MM.1S (cell line): ENCODE results near the gene BTN2A1.
A peak's percentile ranks its signal among the peaks of the same experiment; 100 is the strongest.

ENCODE experiments used
- DNase-seq: peaks from one replicate; pipeline ENCODE4 v3.0.0-alpha.2; 2015
- H2AFZ ChIP-seq: fragments of 300-600 bp; sonication (generic); 2 replicates; pipeline ENCODE4 v1.6.0; 2016; ENCODE audit warnings: antibody characterized with exemption, low read length
- H3F3A ChIP-seq: fragments of 300-600 bp; sonication (generic); 2 replicates; pipeline ENCODE4 v1.6.1; 2016; ENCODE audit warnings: mild to moderate bottlenecking, antibody characterized with exemption, low read length, moderate library complexity, mixed read lengths; ENCODE audit not compliant: insufficient read depth
- H3K27ac ChIP-seq: fragments of 300-600 bp; sonication (generic); 2 replicates; pipeline ENCODE4 v1.5.1; 2016; ENCODE audit warnings: mild to moderate bottlenecking, low read length
- H3K27me3 ChIP-seq: fragments of 300-600 bp; sonication (generic); replicated peaks from 2 replicates; pipeline ENCODE4 v1.6.0; 2016; ENCODE audit warnings: low read length; ENCODE audit not compliant: insufficient read depth
- H3K36me3 ChIP-seq: fragments of 300-600 bp; sonication (generic); replicated peaks from 2 replicates; pipeline ENCODE4 v1.6.1; 2016; ENCODE audit warnings: mild to moderate bottlenecking, low read length, mixed read lengths; ENCODE audit not compliant: insufficient read depth
- H3K4me1 ChIP-seq: fragments of 300-600 bp; sonication (generic); 2 replicates; pipeline ENCODE4 v1.6.1; 2016; ENCODE audit warnings: low read length, mixed read lengths
- H3K4me2 ChIP-seq: fragments of 300-600 bp; sonication (generic); 2 replicates; pipeline ENCODE4 v1.6.0; 2016; ENCODE audit warnings: low read depth, low read length
- H3K4me3 ChIP-seq: fragments of 300-600 bp; sonication (generic); 2 replicates; pipeline ENCODE4 v1.5.1; 2016; ENCODE audit warnings: low read length, mixed read lengths
- H3K79me2 ChIP-seq: fragments of 300-600 bp; sonication (generic); 2 replicates; pipeline ENCODE4 v1.6.1; 2016; ENCODE audit warnings: mixed run types, low read length, mixed read lengths
- H3K9ac ChIP-seq: fragments of 300-600 bp; sonication (generic); 2 replicates; pipeline ENCODE4 v1.6.1; 2016; ENCODE audit warnings: low read length, mixed read lengths
- H3K9me2 ChIP-seq: fragments of 300-600 bp; sonication (generic); replicated peaks from 2 replicates; pipeline ENCODE4 v1.6.1; 2016; ENCODE audit warnings: mild to moderate bottlenecking, low read length, mixed read lengths; ENCODE audit not compliant: insufficient read depth
- H3K9me3 ChIP-seq: fragments of 300-600 bp; sonication (generic); replicated peaks from 2 replicates; pipeline ENCODE4 v1.6.1; 2016; ENCODE audit warnings: mild to moderate bottlenecking, low read length, mixed read lengths; ENCODE audit not compliant: insufficient read depth
- H4K20me1 ChIP-seq: fragments of 300-600 bp; sonication (generic); 2 replicates; pipeline ENCODE4 v1.6.1; 2016; ENCODE audit warnings: mild to moderate bottlenecking, low read length, moderate library complexity, mixed read lengths; ENCODE audit not compliant: insufficient read depth
- EZH2 ChIP-seq: fragments of 300-600 bp; sonication (generic); optimal IDR thresholded peaks from 2 replicates; pipeline ENCODE3; 2017; ENCODE audit warnings: low read depth, mild to moderate bottlenecking, antibody characterized with exemption, low read length, mixed read lengths
- EZH2phosphoT487 ChIP-seq: fragments of 300-600 bp; sonication (generic); IDR thresholded peaks from 2 replicates; pipeline ENCODE4 v1.6.1; 2018; ENCODE audit warnings: antibody characterized with exemption, low read length
- TF ChIP-seq, protein P1 (sequence below): fragments of 300-600 bp; sonication (generic); IDR thresholded peaks from 2 replicates; pipeline ENCODE4 v1.5.1; 2016; ENCODE audit warnings: antibody characterized with exemption, low read length, mixed read lengths

BTN2A1 gene

DNA sequence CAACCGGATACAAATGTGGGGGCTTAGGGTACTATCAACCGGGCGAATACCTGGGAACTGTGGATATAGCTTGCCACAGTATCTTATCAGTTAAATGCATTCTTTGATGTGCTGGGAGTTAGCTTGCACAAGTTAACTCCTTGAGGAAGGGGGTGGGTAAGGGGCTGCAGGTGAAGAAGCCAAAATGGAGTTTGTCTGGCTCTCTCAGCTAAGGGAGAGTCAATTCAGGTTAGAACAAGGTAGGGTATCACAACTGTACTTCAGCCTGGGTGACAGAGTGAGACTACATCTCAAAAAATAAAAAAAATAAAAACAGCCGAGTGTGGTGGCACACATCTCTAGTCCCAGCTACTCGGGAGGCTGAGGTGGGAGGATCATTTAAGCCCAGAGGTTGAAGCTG is 33.8 kb downstream of the BTN2A1 start:
- Histone ChIP-seq H3K27me3 (no peaks in the 10 kb centered on the region), H3K4me1 (peaks cover 16% of the 10 kb centered on the region), H3K9ac (no peak overlapping the region), H4K20me1 (no peaks in the 10 kb centered on the region), H3F3A (no peaks in the 10 kb centered on the region), H3K36me3 (no peaks in the 10 kb centered on the region), H3K27ac (no peak overlapping the region), H3K79me2 (no peaks in the 10 kb centered on the region), H3K9me2 (no peaks in the 10 kb centered on the region), H3K4me3 (no peak overlapping the region), H3K9me3 (no peaks in the 10 kb centered on the region), H2AFZ (no peak overlapping the region), H3K4me2 (no peak overlapping the region)
- no peak for TF ChIP-seq EZH2
- TF ChIP-seq EZH2phosphoT487 = no peak
- TF ChIP-seq, protein P1, sequence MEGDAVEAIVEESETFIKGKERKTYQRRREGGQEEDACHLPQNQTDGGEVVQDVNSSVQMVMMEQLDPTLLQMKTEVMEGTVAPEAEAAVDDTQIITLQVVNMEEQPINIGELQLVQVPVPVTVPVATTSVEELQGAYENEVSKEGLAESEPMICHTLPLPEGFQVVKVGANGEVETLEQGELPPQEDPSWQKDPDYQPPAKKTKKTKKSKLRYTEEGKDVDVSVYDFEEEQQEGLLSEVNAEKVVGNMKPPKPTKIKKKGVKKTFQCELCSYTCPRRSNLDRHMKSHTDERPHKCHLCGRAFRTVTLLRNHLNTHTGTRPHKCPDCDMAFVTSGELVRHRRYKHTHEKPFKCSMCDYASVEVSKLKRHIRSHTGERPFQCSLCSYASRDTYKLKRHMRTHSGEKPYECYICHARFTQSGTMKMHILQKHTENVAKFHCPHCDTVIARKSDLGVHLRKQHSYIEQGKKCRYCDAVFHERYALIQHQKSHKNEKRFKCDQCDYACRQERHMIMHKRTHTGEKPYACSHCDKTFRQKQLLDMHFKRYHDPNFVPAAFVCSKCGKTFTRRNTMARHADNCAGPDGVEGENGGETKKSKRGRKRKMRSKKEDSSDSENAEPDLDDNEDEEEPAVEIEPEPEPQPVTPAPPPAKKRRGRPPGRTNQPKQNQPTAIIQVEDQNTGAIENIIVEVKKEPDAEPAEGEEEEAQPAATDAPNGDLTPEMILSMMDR = no peak
- no peak for DNase-seq

DNA sequence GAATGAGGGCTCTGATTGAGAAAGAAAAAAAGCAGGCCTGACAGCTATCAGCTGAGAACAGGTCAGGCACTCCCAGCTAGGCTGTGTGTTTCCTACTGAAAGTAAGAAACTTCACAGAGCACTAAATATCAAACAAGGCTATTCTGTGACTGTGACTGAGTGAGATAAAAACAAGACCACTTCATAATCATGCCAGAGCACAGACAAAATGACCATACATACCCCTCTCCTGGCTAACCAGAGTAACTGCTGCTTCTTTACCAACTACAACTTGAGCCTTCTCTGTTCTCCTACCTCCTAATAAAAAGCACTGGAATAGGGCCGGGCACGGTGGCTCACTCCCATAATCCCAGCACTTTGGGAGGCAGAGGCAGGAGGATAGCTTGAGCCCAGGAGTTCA is 35.5 kb downstream of the BTN2A1 start:
- Histone ChIP-seq H3K27ac (peak overlapping the region; percentile 16; the same call in 1 of the 2 replicates), H3F3A (no peaks in the 10 kb centered on the region), H3K9me2 (no peaks in the 10 kb centered on the region), H3K4me2 (0 out of 2 replicates have a peak overlapping the region, but pooled peaks have one; percentile 9), H3K4me3 (no peak overlapping the region), H2AFZ (peak overlapping the region; percentile 55), H3K79me2 (no peaks in the 10 kb centered on the region), H3K36me3 (no peaks in the 10 kb centered on the region), H3K4me1 (peaks cover 23% of the 10 kb centered on the region), H3K9me3 (no peaks in the 10 kb centered on the region), H4K20me1 (no peaks in the 10 kb centered on the region), H3K9ac (peak overlapping the region; percentile 21; the same call in 1 of the 2 replicates), H3K27me3 (no peaks in the 10 kb centered on the region)
- DNase-seq = peak; percentile 69
- TF ChIP-seq, protein P1 = peak; percentile 39
- TF ChIP-seq EZH2 = no peak

DNA sequence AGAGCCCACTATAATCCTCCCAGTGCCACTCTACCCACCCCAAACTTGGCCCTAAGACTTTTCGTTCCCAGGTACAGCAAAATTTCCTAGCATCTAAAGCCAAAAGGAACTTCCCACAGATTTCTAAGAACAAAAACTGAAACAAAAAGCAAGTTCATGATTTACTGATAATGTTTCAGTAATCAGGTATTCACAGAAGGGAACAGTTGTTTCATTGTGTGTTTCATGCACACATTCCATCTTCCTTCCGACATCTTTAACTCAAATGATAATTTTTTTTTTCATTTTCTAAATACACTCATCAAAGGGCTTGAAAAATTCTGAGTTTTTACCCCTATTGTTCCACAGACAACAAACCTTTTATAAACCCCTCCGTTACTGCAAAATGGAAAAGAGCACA is 36.4 kb downstream of the BTN2A1 start:
- H3K9me2 ChIP-seq = no peaks in the 10 kb centered on the region
- peaks cover 23% of the 10 kb centered on the region for H3K4me1 ChIP-seq
- H3K4me2 ChIP-seq = no peak overlapping the region
- TF ChIP-seq EZH2phosphoT487 = no peak
- TF ChIP-seq, protein P1 = no peak
- no peak for TF ChIP-seq EZH2
- H4K20me1 ChIP-seq = no peaks in the 10 kb centered on the region
- no peak for DNase-seq
- H3K9ac ChIP-seq = no peak overlapping the region
- no peaks in the 10 kb centered on the region for H3K9me3 ChIP-seq
- H3K27me3 ChIP-seq = no peaks in the 10 kb centered on the region
- no peaks in the 10 kb centered on the region for H3K36me3 ChIP-seq
- H3K27ac ChIP-seq = no peak overlapping the region
- H3F3A ChIP-seq = no peaks in the 10 kb centered on the region
- no peak overlapping the region for H2AFZ ChIP-seq
- H3K4me3 ChIP-seq = no peak overlapping the region
- no peaks in the 10 kb centered on the region for H3K79me2 ChIP-seq
